H9 (cell line): ENCODE results near the gene PGPEP1. TPM values are rescaled to one million over a fixed set of nuclear protein-coding genes. Genes with fewer than 3 reads are reported as not detected.

Experiments used
- DNase-seq: peaks from one replicate; pipeline ENCODE4 v3.0.0-alpha.2; 2017
- H2AFZ ChIP-seq: one replicate; pipeline ENCODE4 v1.6.1; 2013; ENCODE audit warnings: mild to moderate bottlenecking, low read length, control low read depth, moderate library complexity
- H2AK5ac ChIP-seq: 2 replicates; pipeline ENCODE4 v1.6.1; 2013; ENCODE audit warnings: low read length, control low read depth, mixed read lengths; ENCODE audit not compliant: insufficient read length
- H2BK120ac ChIP-seq: one replicate; pipeline ENCODE4 v1.6.1; 2013; ENCODE audit warnings: low read depth, mild to moderate bottlenecking, low read length, control low read depth, inconsistent platforms; ENCODE audit not compliant: poor library complexity, severe bottlenecking
- H2BK12ac ChIP-seq: 2 replicates; pipeline ENCODE4 v1.6.1; 2013; ENCODE audit warnings: low read length, control low read depth, mixed read lengths, low read depth; ENCODE audit not compliant: insufficient read length
- H2BK15ac ChIP-seq: 2 replicates; pipeline ENCODE4 v1.6.1; 2013; ENCODE audit warnings: low read depth, low read length, control low read depth
- H2BK20ac ChIP-seq: one replicate; pipeline ENCODE4 v1.6.1; 2013; ENCODE audit warnings: low read depth, mild to moderate bottlenecking, low read length, control low read depth, inconsistent platforms; ENCODE audit not compliant: poor library complexity, severe bottlenecking
- H2BK5ac ChIP-seq: 2 replicates; pipeline ENCODE4 v1.6.1; 2013; ENCODE audit warnings: low read length, control low read depth, mixed read lengths; ENCODE audit not compliant: insufficient read length
- H3K14ac ChIP-seq: 2 replicates; pipeline ENCODE4 v1.6.1; 2013; ENCODE audit warnings: low read length, control low read depth; ENCODE audit not compliant: insufficient read depth
- H3K18ac ChIP-seq: 2 replicates; pipeline ENCODE4 v1.6.1; 2013; ENCODE audit warnings: low read depth, mild to moderate bottlenecking, mixed read lengths, low read length, control low read depth; ENCODE audit not compliant: insufficient read length
- H3K23ac ChIP-seq: 2 replicates; pipeline ENCODE4 v1.6.1; 2013; ENCODE audit warnings: low read length, control low read depth, mixed read lengths, low read depth; ENCODE audit not compliant: insufficient read length
- H3K23me2 ChIP-seq: 2 replicates; pipeline ENCODE4 v1.6.1; 2013; ENCODE audit warnings: low read depth, mild to moderate bottlenecking, mixed read lengths, low read length, control low read depth; ENCODE audit not compliant: insufficient read length, poor library complexity, severe bottlenecking
- H3K27ac ChIP-seq: 2 replicates; pipeline ENCODE4 v1.5.1; 2013; ENCODE audit warnings: low read length, control low read depth, mixed read lengths, low read depth; ENCODE audit not compliant: insufficient read length
- H3K27me3 ChIP-seq: 2 replicates; pipeline ENCODE4 v1.6.1; 2013; ENCODE audit warnings: low read length, control low read depth, inconsistent platforms; ENCODE audit not compliant: insufficient read depth
- H3K4ac ChIP-seq: 2 replicates; pipeline ENCODE4 v1.6.1; 2013; ENCODE audit warnings: low read depth, mild to moderate bottlenecking, control low read depth, inconsistent platforms, low read length, moderate library complexity
- H3K4me1 ChIP-seq: 2 replicates; pipeline ENCODE4 v1.6.1; 2013; ENCODE audit warnings: low read length, control low read depth, inconsistent platforms; ENCODE audit not compliant: insufficient read depth
- H3K4me2 ChIP-seq: 2 replicates; pipeline ENCODE4 v1.6.1; 2013; ENCODE audit warnings: low read length, control low read depth, mixed read lengths; ENCODE audit not compliant: insufficient read length, insufficient read depth
- H3K56ac ChIP-seq: 2 replicates; pipeline ENCODE4 v1.6.1; 2013; ENCODE audit warnings: low read depth, mild to moderate bottlenecking, mixed read lengths, low read length, control low read depth; ENCODE audit not compliant: insufficient read length
- H3K79me1 ChIP-seq: 2 replicates; pipeline ENCODE4 v1.6.1; 2013; ENCODE audit warnings: low read depth, mild to moderate bottlenecking, moderate library complexity, low read length, control low read depth, inconsistent platforms; ENCODE audit not compliant: insufficient read depth, poor library complexity, severe bottlenecking
- H3K79me2 ChIP-seq: 2 replicates; pipeline ENCODE4 v1.6.1; 2013; ENCODE audit warnings: low read length, control low read depth, inconsistent platforms; ENCODE audit not compliant: insufficient read depth
- H3K9ac ChIP-seq: 2 replicates; pipeline ENCODE4 v1.6.1; 2013; ENCODE audit warnings: low read length, control low read depth, mixed read lengths; ENCODE audit not compliant: insufficient read length; ENCODE audit errors: extremely low read depth
- H3K9me3 ChIP-seq: one replicate; pipeline ENCODE4 v1.6.1; 2013; ENCODE audit warnings: low read depth, low read length, inconsistent platforms; ENCODE audit not compliant: control insufficient read depth
- H3T11ph ChIP-seq: one replicate; pipeline ENCODE4 v1.6.1; 2013; ENCODE audit warnings: mild to moderate bottlenecking, low read length, control low read depth, inconsistent platforms
- H4K20me1 ChIP-seq: one replicate; pipeline ENCODE4 v1.6.1; 2013; ENCODE audit not compliant: control insufficient read depth, insufficient read length, insufficient read depth
- H4K5ac ChIP-seq: 2 replicates; pipeline ENCODE4 v1.6.1; 2013; ENCODE audit warnings: low read depth, mild to moderate bottlenecking, mixed read lengths, low read length, control low read depth; ENCODE audit not compliant: insufficient read length
- H4K8ac ChIP-seq: replicated peaks from 2 replicates; pipeline ENCODE4 v1.6.1; 2013; ENCODE audit warnings: low read length, control low read depth, mixed read lengths, low read depth; ENCODE audit not compliant: insufficient read length
- H4K91ac ChIP-seq: 2 replicates; pipeline ENCODE4 v1.6.1; 2013; ENCODE audit warnings: low read depth, mild to moderate bottlenecking, moderate library complexity, mixed read lengths, low read length, control low read depth; ENCODE audit not compliant: insufficient read length
- H3K27ac Mint-ChIP-seq, 3 experiments: 2 replicates in 2 of 3; 3 replicates in 1 of 3; pipeline ENCODE4 v1.8.0; 2020 to 2021; ENCODE audit warnings: mixed read lengths in 3 of 3, mild to moderate bottlenecking in 1 of 3, moderate library complexity in 1 of 3
- H3K27me3 Mint-ChIP-seq: 2 replicates; pipeline ENCODE4 v1.8.0; 2021; ENCODE audit warnings: low read depth, mild to moderate bottlenecking, moderate library complexity, mixed read lengths
- H3K36me3 Mint-ChIP-seq, 3 experiments: 2 replicates in 2 of 3; 3 replicates in 1 of 3; pipeline ENCODE4 v1.8.0; 2020 to 2021; ENCODE audit warnings: low read depth in 3 of 3, mixed read lengths in 3 of 3; ENCODE audit not compliant: insufficient read depth in 1 of 3
- H3K4me1 Mint-ChIP-seq, 2 experiments: 2 replicates each; pipeline ENCODE4 v1.8.0; 2020; ENCODE audit warnings: mixed read lengths in 2 of 2
- H3K4me3 Mint-ChIP-seq, 2 experiments: 2 replicates in 1 of 2; 3 replicates in 1 of 2; pipeline ENCODE4 v1.8.0; 2020 to 2021; ENCODE audit warnings: mild to moderate bottlenecking in 2 of 2, mixed read lengths in 2 of 2, moderate library complexity in 1 of 2
- H3K9me3 Mint-ChIP-seq, 2 experiments: 2 replicates in 1 of 2; 3 replicates in 1 of 2; pipeline ENCODE4 v1.8.0; 2020; ENCODE audit warnings: mild to moderate bottlenecking in 2 of 2, mixed read lengths in 2 of 2, moderate library complexity in 1 of 2
- CTCF ChIP-seq: fragments of 200-600 bp; sonication (generic); conservative IDR thresholded peaks from 3 replicates; pipeline ENCODE4 v1.8.0; 2021; ENCODE audit warnings: antibody characterized with exemption, mild to moderate bottlenecking
- WGBS: extraction: QIAGEN DNeasy Blood & Tissue Kit; methylation state at CpG from one replicate; pipeline ENCODE4 v1.1.7; 2013; ENCODE audit warnings: missing lambda C conversion rate, low lambda C conversion rate, mixed read lengths; ENCODE audit not compliant: insufficient read length; ENCODE audit errors: extremely low coverage; 5-methylcytosine and 5-hydroxymethylcytosine counted together
- total RNA-seq: library from RNA; stranded (reverse); gene quantifications from 2 replicates; pipeline ENCODE4 v1.2.1, GENCODE V29; 2021

PGPEP1 gene
- total RNA-seq, 1 experiment from 2014 or later, result 64.8 TPM

GRCh38 chr19:18291590-18292461, 48.6 kb upstream of the PGPEP1 start:
- Histone ChIP-seq H3K79me2 (no peaks in the 10 kb centered on the region; the same call in 1 of the 2 replicates), H3K27me3 (no peaks in the 10 kb centered on the region), H3K4me2 (peak overlapping the region; percentile 76), H4K5ac (no peak overlapping the region), H2AK5ac (no peak overlapping the region), H3K9me3 (no peaks in the 10 kb centered on the region), H4K91ac (no peak overlapping the region), H2BK120ac (no peak overlapping the region), H3K79me1 (no peaks in the 10 kb centered on the region), H2BK20ac (no peak overlapping the region), H2AFZ (no peak overlapping the region), H3K18ac (peak overlapping the region; percentile 36), H3K27ac (peak overlapping the region; percentile 31), H2BK5ac (peak overlapping the region; percentile 16), H2BK12ac (no peak overlapping the region), H2BK15ac (no peak overlapping the region), H4K8ac (no peak overlapping the region), H3T11ph (no peak overlapping the region), H3K4me1 (peaks cover 2% of the 10 kb centered on the region; the same call in 1 of the 2 replicates), H3K23ac (no peak overlapping the region), H3K14ac (peak overlapping the region; percentile 50; the same call in 1 of the 2 replicates), H3K9ac (no peak overlapping the region), H3K23me2 (peaks cover 18% of the 10 kb centered on the region), H3K56ac (no peak overlapping the region), H3K4ac (no peak overlapping the region), H4K20me1 (no peaks in the 10 kb centered on the region)
- Mint-ChIP-seq H3K27me3 (peaks cover 5% of the 10 kb centered on the region), H3K9me3 (no peaks in the 10 kb centered on the region; a peak in 2 of 5 replicates), H3K36me3 (no peaks in the 10 kb centered on the region; a peak in 2 of 7 replicates), H3K4me3 (peak overlapping the region; percentile 81 to 90), H3K4me1 (peaks cover 41 to 53% of the 10 kb centered on the region in 2 experiments), H3K27ac (peak overlapping the region; percentile 98 to 99 (median 99))
- DNase-seq, result peak; percentile 81
- TF ChIP-seq CTCF, result no peak
- WGBS, result no CpG with 5 or more reads among the region's 75 CpGs
